Measurements from ENCODE around the gene AUTS2.

AUTS2 gene

GRCh38 chr7:70134029-70134770 lies 535.9 kb downstream of the AUTS2 start (continued):
- TF ChIP-seq MYNN (tag by site-specific recombination; IDR thresholded peaks at IDR 0.05; ENCODE audit: borderline replicate concordance) (no peak), GLI4 (tag by site-specific recombination; IDR thresholded peaks at IDR 0.05) (no peak), OSR2 (tag by site-specific recombination; IDR thresholded peaks at IDR 0.05) (peak; percentile 93), ZNF600 (tag by site-specific recombination; IDR thresholded peaks at IDR 0.05) (0 out of 2 replicates have a peak, but pooled peaks have one; percentile 13), ZNF324 (tag by site-specific recombination; IDR thresholded peaks at IDR 0.05) (no peak), ZEB2 (tag by site-specific recombination; IDR thresholded peaks at IDR 0.05) (peak; percentile 92), SP7 (tag by site-specific recombination; IDR thresholded peaks at IDR 0.05) (peak; percentile 99), ZNF843 (tag by site-specific recombination; IDR thresholded peaks at IDR 0.05) (peak; percentile 58; the same call in 1 of the 2 replicates), ZSCAN23 (tag by site-specific recombination; IDR thresholded peaks at IDR 0.05) (peak; percentile 90; the same call in 1 of the 2 replicates), ZBTB17 (tag by site-specific recombination; IDR thresholded peaks at IDR 0.05) (peak; percentile 64), ZNF48 (tag by site-specific recombination; IDR thresholded peaks at IDR 0.05) (no peak), WT1 (tag by site-specific recombination; IDR thresholded peaks at IDR 0.05) (peak; percentile 69), ZNF366 (tag by site-specific recombination; conservative IDR thresholded peaks at IDR 0.05) (0 out of 2 replicates have a peak, but pooled peaks have one; percentile 19), ZNF785 (tag by site-specific recombination; IDR thresholded peaks at IDR 0.05) (no peak), ZNF184 (tag by site-specific recombination; IDR thresholded peaks at IDR 0.05) (no peak), ZBTB44 (tag by site-specific recombination; IDR thresholded peaks at IDR 0.05) (0 out of 2 replicates have a peak, but pooled peaks have one; percentile 37), ZNF394 (tag by site-specific recombination; IDR thresholded peaks at IDR 0.05; ENCODE audit: borderline replicate concordance) (peak; percentile 64; the same call in 1 of the 2 replicates), ZFP37 (tag by site-specific recombination; IDR thresholded peaks at IDR 0.05) (no peak)
- TF ChIP-seq, protein P1, sequence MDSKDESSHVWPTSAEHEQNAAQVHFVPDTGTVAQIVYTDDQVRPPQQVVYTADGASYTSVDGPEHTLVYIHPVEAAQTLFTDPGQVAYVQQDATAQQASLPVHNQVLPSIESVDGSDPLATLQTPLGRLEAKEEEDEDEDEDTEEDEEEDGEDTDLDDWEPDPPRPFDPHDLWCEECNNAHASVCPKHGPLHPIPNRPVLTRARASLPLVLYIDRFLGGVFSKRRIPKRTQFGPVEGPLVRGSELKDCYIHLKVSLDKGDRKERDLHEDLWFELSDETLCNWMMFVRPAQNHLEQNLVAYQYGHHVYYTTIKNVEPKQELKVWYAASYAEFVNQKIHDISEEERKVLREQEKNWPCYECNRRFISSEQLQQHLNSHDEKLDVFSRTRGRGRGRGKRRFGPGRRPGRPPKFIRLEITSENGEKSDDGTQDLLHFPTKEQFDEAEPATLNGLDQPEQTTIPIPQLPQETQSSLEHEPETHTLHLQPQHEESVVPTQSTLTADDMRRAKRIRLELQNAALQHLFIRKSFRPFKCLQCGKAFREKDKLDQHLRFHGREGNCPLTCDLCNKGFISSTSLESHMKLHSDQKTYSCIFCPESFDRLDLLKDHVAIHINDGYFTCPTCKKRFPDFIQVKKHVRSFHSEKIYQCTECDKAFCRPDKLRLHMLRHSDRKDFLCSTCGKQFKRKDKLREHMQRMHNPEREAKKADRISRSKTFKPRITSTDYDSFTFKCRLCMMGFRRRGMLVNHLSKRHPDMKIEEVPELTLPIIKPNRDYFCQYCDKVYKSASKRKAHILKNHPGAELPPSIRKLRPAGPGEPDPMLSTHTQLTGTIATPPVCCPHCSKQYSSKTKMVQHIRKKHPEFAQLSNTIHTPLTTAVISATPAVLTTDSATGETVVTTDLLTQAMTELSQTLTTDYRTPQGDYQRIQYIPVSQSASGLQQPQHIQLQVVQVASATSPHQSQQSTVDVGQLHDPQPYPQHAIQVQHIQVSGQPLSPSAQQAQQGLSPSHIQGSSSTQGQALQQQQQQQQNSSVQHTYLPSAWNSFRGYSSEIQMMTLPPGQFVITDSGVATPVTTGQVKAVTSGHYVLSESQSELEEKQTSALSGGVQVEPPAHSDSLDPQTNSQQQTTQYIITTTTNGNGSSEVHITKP (tag by site-specific recombination; IDR thresholded peaks at IDR 0.05) = no peak

GRCh38 chr7:70135656-70136055 lies 537.4 kb downstream of the AUTS2 start:
- ChIA-PET POLR2A (no interaction called here), CTCF (no interaction called here)
- H3K4me3 ChIP-seq (ENCODE audit: low read depth, low read length) = no peak overlapping the region
- no peak overlapping the region for H3K27ac ChIP-seq (ENCODE audit: extremely low read depth, low read depth, low read length)
- H3K36me3 ChIP-seq (ENCODE audit: control insufficient read depth in 2 of 2, insufficient read depth in 1 of 2, low read length in 2 of 2) = no peaks in the 10 kb centered on the region
- TF ChIP-seq SP7 (tag by site-specific recombination; IDR thresholded peaks at IDR 0.05) (no peak), ZFP69B (tag by site-specific recombination; IDR thresholded peaks at IDR 0.05) (no peak), GLI4 (tag by site-specific recombination; IDR thresholded peaks at IDR 0.05) (no peak), MZF1 (tag by site-specific recombination; IDR thresholded peaks at IDR 0.05; ENCODE audit: borderline replicate concordance) (no peak), KLF10 (tag by site-specific recombination; IDR thresholded peaks at IDR 0.05) (no peak), ZNF223 (tag by site-specific recombination; IDR thresholded peaks at IDR 0.05) (no peak), ZNF792 (tag by site-specific recombination; IDR thresholded peaks at IDR 0.05) (no peak), PRDM1 (tag by site-specific recombination; IDR thresholded peaks at IDR 0.05) (no peak), YY2 (tag by site-specific recombination; IDR thresholded peaks at IDR 0.05) (no peak), ZNF558 (tag by site-specific recombination; IDR thresholded peaks at IDR 0.05) (no peak), OVOL3 (tag by site-specific recombination; IDR thresholded peaks at IDR 0.05) (no peak)
- H3K4me1 ChIP-seq (ENCODE audit: control insufficient read depth, insufficient read depth, low read length) = peaks cover 25% of the 10 kb centered on the region
- H3K9me3 ChIP-seq (ENCODE audit: control insufficient read depth, insufficient read depth, low read depth, low read length) = no peaks in the 10 kb centered on the region
